HG02642 (cell line): ENCODE data around the gene NLK.

Experiments
- ATAC-seq: cut with Tn5 transposase; IDR thresholded peaks from one replicate; pipeline ENCODE4 v1.9.1; 2021; ENCODE audit warnings: mild to moderate bottlenecking; ENCODE audit not compliant: unreplicated experiment, poor library complexity

Gene NLK

GRCh38 chr17:28110184-28110583 lies 67.7 kb downstream of the NLK start:
- no peak for ATAC-seq

GRCh38 chr17:28112181-28112580 lies 69.7 kb downstream of the NLK start:
- ATAC-seq: no peak

GRCh38 chr17:28112606-28113005 lies 70.1 kb downstream of the NLK start:
- no peak for ATAC-seq

GRCh38 chr17:28113269-28113668 lies 70.8 kb downstream of the NLK start:
- ATAC-seq: no peak

GRCh38 chr17:28115046-28115445 lies 72.6 kb downstream of the NLK start:
- ATAC-seq: no peak

- ATAC-seq: no peak
Measured at GRCh38 chr17:28117304-28117703, 74.8 kb downstream of the NLK start.

- ATAC-seq: no peak
Measured at GRCh38 chr17:28118362-28118761, 75.9 kb downstream of the NLK start.

- ATAC-seq: no peak
Measured at GRCh38 chr17:28119046-28119445, 76.6 kb downstream of the NLK start.

- ATAC-seq: no peak
Measured at GRCh38 chr17:28119560-28119959, 77.1 kb downstream of the NLK start.

- no peak for ATAC-seq
Measured at GRCh38 chr17:28120766-28121165, 78.3 kb downstream of the NLK start.

- ATAC-seq: no peak
Measured at GRCh38 chr17:28124962-28125361, 82.5 kb downstream of the NLK start.

GRCh38 chr17:28125526-28126378 lies 83.3 kb downstream of the NLK start:
- no peak for ATAC-seq

GRCh38 chr17:28127196-28127595 lies 84.7 kb downstream of the NLK start:
- no peak for ATAC-seq

- no peak for ATAC-seq
Measured at GRCh38 chr17:28128779-28129178, 86.3 kb downstream of the NLK start.

- no peak for ATAC-seq
Measured at GRCh38 chr17:28130472-28130871, 88.0 kb downstream of the NLK start.

GRCh38 chr17:28131599-28131998 lies 89.1 kb downstream of the NLK start:
- ATAC-seq: no peak

GRCh38 chr17:28133562-28133970 lies 91.1 kb downstream of the NLK start:
- no peak for ATAC-seq

GRCh38 chr17:28136923-28137322 lies 94.4 kb downstream of the NLK start:
- no peak for ATAC-seq

GRCh38 chr17:28139822-28140221 lies 97.3 kb downstream of the NLK start:
- ATAC-seq: no peak

GRCh38 chr17:28141313-28141712 lies 98.8 kb downstream of the NLK start:
- no peak for ATAC-seq

- no peak for ATAC-seq
Measured at GRCh38 chr17:28141773-28142172, 99.3 kb downstream of the NLK start.

GRCh38 chr17:28142305-28142704 lies 99.8 kb downstream of the NLK start:
- no peak for ATAC-seq
